MG63 (cell line): ENCODE measurements around the gene F12. TPM values are rescaled to one million over a fixed set of nuclear protein-coding genes. Genes with fewer than 3 reads are reported as not detected.

ENCODE experiments used
- total RNA-seq: library from RNA; depleted of rRNA; stranded (reverse); fragments of >200 nt; shearing (Covaris generic); gene quantifications from 2 replicates; pipeline ENCODE4 v1.2.3, GENCODE V29; 2014; ENCODE audit warnings: low replicate concordance; rRNA removed

F12 gene
- total RNA-seq, 1 experiment from 2014 or later: 2.3 TPM

Other genes starting within 250 kb of the F12 start
- gene RAB24, start 105.8 kb downstream of the F12 start, total RNA-seq: 50.3 and 61.3 TPM in 2 replicates
- gene PRELID1, start 105.8 kb downstream of the F12 start, total RNA-seq: 914 and 924 TPM in 2 replicates
- gene MXD3, start 97.7 kb downstream of the F12 start, total RNA-seq: 52.9 and 53.3 TPM in 2 replicates
- 296 and 502 TPM in 2 replicates for gene LMAN2, start 57.9 kb downstream of the F12 start, total RNA-seq
- 10.7 and 16.7 TPM in 2 replicates for gene RGS14, start 51.6 kb downstream of the F12 start, total RNA-seq
- not detected in 2 replicates for gene SLC34A1, start 25.1 kb downstream of the F12 start, total RNA-seq
- gene PFN3, start 8.9 kb downstream of the F12 start, total RNA-seq: not detected in 2 replicates
- gene GRK6, start 17.1 kb upstream of the F12 start, total RNA-seq: 62.4 and 127 TPM in 2 replicates
- 61.4 and 68.2 TPM in 2 replicates for gene PRR7, start 37.2 kb upstream of the F12 start, total RNA-seq
- 245 and 334 TPM in 2 replicates for gene DBN1, start 64.1 kb upstream of the F12 start, total RNA-seq
- gene PDLIM7, start 88.0 kb upstream of the F12 start, total RNA-seq: 77.8 and 165 TPM in 2 replicates
- gene DOK3, start 100.3 kb upstream of the F12 start, total RNA-seq: 0.92 TPM in 1 of 2 replicates, not detected in the other
- 125 and 127 TPM in 2 replicates for gene DDX41, start 107.4 kb upstream of the F12 start, total RNA-seq
- 17.5 and 22.3 TPM in 2 replicates for gene FAM193B, start 145.0 kb upstream of the F12 start, total RNA-seq
- gene TMED9, start 182.6 kb upstream of the F12 start, total RNA-seq: 310 and 483 TPM in 2 replicates
- 21.7 and 46.5 TPM in 2 replicates for gene B4GALT7, start 190.6 kb upstream of the F12 start, total RNA-seq